VCaP (cell line): ENCODE results near the gene SYNGR3.
A peak's percentile ranks its signal among the peaks of the same experiment; 100 is the strongest.

Experiments used
- H3K27ac ChIP-seq: fragments of 450-650 bp; 2 replicates; pipeline ENCODE4 v1.5.1; 2017
- CTCF ChIP-seq: fragments of 450-650 bp; conservative IDR thresholded peaks from 2 replicates; pipeline ENCODE4 v1.5.1; 2017; ENCODE audit warnings: mild to moderate bottlenecking, moderate library complexity

SYNGR3 gene

GRCh38 chr16:2002406-2003230 is 12.8 kb downstream of the SYNGR3 start:
- TF ChIP-seq CTCF, result no peak
- H3K27ac ChIP-seq, result no peak overlapping the region

GRCh38 chr16:2003231-2003826 is 13.6 kb downstream of the SYNGR3 start:
- TF ChIP-seq CTCF, result no peak
- peak overlapping the region; percentile 67; the same call in 1 of the 2 replicates for H3K27ac ChIP-seq

- H3K27ac ChIP-seq, result peak overlapping the region; percentile 67
These were observed 14.3 kb downstream of the SYNGR3 start for GRCh38 chr16:2003827-2004641.

GRCh38 chr16:2004795-2005517 is 15.2 kb downstream of the SYNGR3 start:
- H3K27ac ChIP-seq, result peak overlapping the region; percentile 67
- TF ChIP-seq CTCF, result no peak

More at GRCh38 chr16:2003827-2004641, 14.3 kb downstream of the SYNGR3 start:
- TF ChIP-seq CTCF, result peak; percentile 91

GRCh38 chr16:2005646-2006045 is 15.9 kb downstream of the SYNGR3 start:
- no peak for TF ChIP-seq CTCF
- peak overlapping the region; percentile 67 for H3K27ac ChIP-seq

GRCh38 chr16:2006317-2006716 is 16.5 kb downstream of the SYNGR3 start:
- TF ChIP-seq CTCF, result no peak
- peak overlapping the region; percentile 67; the same call in 1 of the 2 replicates for H3K27ac ChIP-seq
